ENCODE measurements around the gene COA1. TPM values are rescaled to one million over a fixed set of nuclear protein-coding genes. Genes with fewer than 3 reads are reported as not detected.

Gene COA1
- total and polyA plus RNA-seq, 2 donors (not counting 3 experiments of a cell fraction or from before 2014, with no cell fraction given): 38.1 to 55.1 TPM

- Histone ChIP-seq H3K27me3 (ENCODE audit: control insufficient read depth in 2 of 2, insufficient read depth in 2 of 2, low read length in 2 of 2) (no peaks in the 10 kb centered on the region), H3K4me3 (replicated peaks in 1 of 3; ENCODE audit: insufficient read depth in 1 of 3, low read depth in 1 of 3, low read length in 3 of 3) (no peak overlapping the region), H3K36me3 (ENCODE audit: control insufficient read depth in 2 of 2, extremely low read depth in 1 of 2, insufficient read depth in 2 of 2, low read length in 2 of 2) (no peaks in the 10 kb centered on the region), H2AFZ (ENCODE audit: low read depth, low read length) (no peak overlapping the region), H3K27ac (ENCODE audit: insufficient read depth, low read depth, low read length) (no peak overlapping the region), H3K4me1 (ENCODE audit: control insufficient read depth, extremely low read depth, insufficient read depth, low read length) (peaks cover 6% of the 10 kb centered on the region), H3K9ac (replicated peaks; ENCODE audit: extremely low read depth, insufficient read depth, low read length) (no peak overlapping the region), H3K79me2 (ENCODE audit: control insufficient read depth, insufficient read depth, low read length) (peaks cover 34% of the 10 kb centered on the region), H3K9me1 (replicated peaks; ENCODE audit: control insufficient read depth, extremely low read depth, insufficient read depth, low read length) (no peaks in the 10 kb centered on the region), H3K9me3 (replicated peaks; ENCODE audit: control insufficient read depth, insufficient read depth, low read length) (no peaks in the 10 kb centered on the region), H4K20me1 (replicated peaks; ENCODE audit: control insufficient read depth, extremely low read depth, insufficient read depth, low read length) (no peaks in the 10 kb centered on the region), H3K4me2 (ENCODE audit: insufficient read depth, low read length) (no peak overlapping the region)
- ChIA-PET CTCF (interaction anchor here (0.8 to 6.8 kb wide), 28 partner anchors 10 to 760 kb away, joined by 3 to 603 read pairs (median 8); partner anchors contain the start of gene STK17A), POLR2A (interaction anchor here (0.8 to 4.0 kb wide), 2 partner anchors 61 to 118 kb away, joined by 4 to 73 read pairs; partner anchors contain the start of gene STK17A)
- no peak for FAIRE-seq
- intact Hi-C loops (cut with micrococcal nuclease): loop anchor here (1.0 to 5.0 kb wide), 4 partner anchors 61 to 244 kb away; no protein-coding TSS in a partner anchor
- BruUV-seq (replicated peaks): no TSS peak
- TF ChIP-seq MYC (IDR thresholded peaks at IDR 0.05; ENCODE audit: low read depth, low read length) (no peak), CTCF (IDR thresholded peaks at IDR 0.05; ENCODE audit: extremely low read depth in 1 of 2, insufficient read depth in 1 of 2, low read depth in 1 of 2, low read length in 2 of 2) (no peak), POLR2A (IDR thresholded peaks at IDR 0.05; ENCODE audit: low read depth, low read length) (no peak), EZH2 (IDR thresholded peaks at IDR 0.05; ENCODE audit: borderline replicate concordance, low read depth, low read length, severe bottlenecking) (no peak), GATA2 (IDR thresholded peaks at IDR 0.05; ENCODE audit: insufficient read depth, insufficient read length, low read depth, low read length) (no peak), JUN (IDR thresholded peaks at IDR 0.05; ENCODE audit: borderline replicate concordance, insufficient read depth, insufficient read length, low read depth) (no peak), POLR2AphosphoS5 (IDR thresholded peaks at IDR 0.05; ENCODE audit: insufficient read depth, low read depth, low read length) (no peak), FOS (IDR thresholded peaks at IDR 0.05; ENCODE audit: borderline replicate concordance, insufficient read depth, low read length) (no peak), MAX (IDR thresholded peaks at IDR 0.05; ENCODE audit: insufficient read depth, insufficient read length) (no peak)
- DNase-seq (ENCODE audit: low read depth, low spot score): no peak
- dilution Hi-C loops (cut with MboI; ENCODE audit: extremely low pct_ligation_motif_present, low sequenced_read_pairs): loop anchor here (25.0 kb wide), 1 partner anchor 114 kb away; the partner anchor contains the start of gene STK17A
Measured at GRCh38 chr7:43700646-43701499, 28.4 kb downstream of the COA1 start.
